ENCODE results near the gene RSPH9.

Gene RSPH9

GRCh38 chr6:43668151-43669028, 23.6 kb downstream of the RSPH9 start:
- DNase-seq (ENCODE audit: low read depth): no peak

- peak; percentile 84 for DNase-seq (ENCODE audit: low read depth)
Observed at GRCh38 chr6:43669050-43669921, 24.4 kb downstream of the RSPH9 start.

- DNase-seq (ENCODE audit: low read depth): no peak
Observed at GRCh38 chr6:43669922-43670622, 25.2 kb downstream of the RSPH9 start.

GRCh38 chr6:43670623-43670986, 25.8 kb downstream of the RSPH9 start:
- DNase-seq (ENCODE audit: low read depth): no peak

GRCh38 chr6:43671011-43671800, 26.4 kb downstream of the RSPH9 start:
- no peak for DNase-seq (ENCODE audit: low read depth)

- DNase-seq (ENCODE audit: low read depth): no peak
Observed at GRCh38 chr6:43671801-43672690, 27.2 kb downstream of the RSPH9 start.

- DNase-seq (ENCODE audit: low read depth): no peak
Observed at GRCh38 chr6:43673444-43674084, 28.7 kb downstream of the RSPH9 start.

GRCh38 chr6:43674291-43674690, 29.5 kb downstream of the RSPH9 start:
- DNase-seq (ENCODE audit: low read depth): no peak

- no peak for DNase-seq (ENCODE audit: low read depth)
Observed at GRCh38 chr6:43674921-43675320, 30.1 kb downstream of the RSPH9 start.

GRCh38 chr6:43676962-43677606, 32.2 kb downstream of the RSPH9 start:
- DNase-seq (ENCODE audit: low read depth): no peak

- DNase-seq (ENCODE audit: low read depth): no peak
Observed at GRCh38 chr6:43677759-43678158, 32.9 kb downstream of the RSPH9 start.

- no peak for DNase-seq (ENCODE audit: low read depth)
Observed at GRCh38 chr6:43678341-43678740, 33.5 kb downstream of the RSPH9 start.

GRCh38 chr6:43679057-43679456, 34.2 kb downstream of the RSPH9 start:
- DNase-seq (ENCODE audit: low read depth): no peak

GRCh38 chr6:43680308-43681200, 35.7 kb downstream of the RSPH9 start:
- no peak for DNase-seq (ENCODE audit: low read depth)

GRCh38 chr6:43681303-43681702, 36.5 kb downstream of the RSPH9 start:
- DNase-seq (ENCODE audit: low read depth): no peak

GRCh38 chr6:43682724-43683429, 38.0 kb downstream of the RSPH9 start:
- DNase-seq (ENCODE audit: low read depth): no peak

GRCh38 chr6:43683708-43684455, 39.0 kb downstream of the RSPH9 start:
- no peak for DNase-seq (ENCODE audit: low read depth)

All from stromal cell of bone marrow (primary cell).